Tibial artery (tissue), 4 donors: Measurements from ENCODE around the gene PLD5.

Experiments
- DNase-seq, 2 donors: peaks; one replicate each; pipeline ENCODE4 v3.0.0-alpha.2; 2019
- H3K27ac ChIP-seq, 2 donors: fragments of 200-600 bp; sonication (generic) in 1 of 2; 1 replicate in 1 of 2; 2 replicates in 1 of 2; pipeline ENCODE4 v1.5.1; 2018 to 2019; ENCODE audit warnings: mild to moderate bottlenecking in 1 of 2
- H3K27me3 ChIP-seq, 2 donors: fragments of 200-600 bp; sonication (generic) in 1 of 2; one replicate each; pipeline versions ENCODE4 v1.5.1 to v1.6.0; 2016 to 2019
- H3K36me3 ChIP-seq, 3 donors: fragments of 200-600 bp; sonication (generic) in 2 of 3; one replicate each; pipeline ENCODE4 v1.5.1; 2016 to 2019; ENCODE audit warnings: mild to moderate bottlenecking in 2 of 3
- H3K4me1 ChIP-seq, 4 donors: fragments of 200-600 bp; sonication (generic) in 2 of 4; 1 replicate in 3 of 4; 2 replicates in 1 of 4; pipeline ENCODE4 v1.5.1; 2016 to 2019
- H3K4me3 ChIP-seq, 2 donors: fragments of 200-600 bp; sonication (generic) in 1 of 2; 1 replicate in 1 of 2; 2 replicates in 1 of 2; pipeline ENCODE4 v1.5.1; 2018 to 2019; ENCODE audit warnings: mild to moderate bottlenecking in 2 of 2
- H3K9me3 ChIP-seq, 3 donors: fragments of 200-600 bp; sonication (generic) in 1 of 3; one replicate each; pipeline ENCODE4 v1.5.1; 2016 to 2019
- intact Hi-C: fragments of 100-400 bp; cut with DNase I; formaldehyde crosslinking; loops from one replicate; pipeline ENCODE4 v1.15.0; 2023; ENCODE audit warnings: low total_unique reads
- TF ChIP-seq, protein P1 (sequence below), 2 experiments: fragments of 200-600 bp in 1 of 2; fragments of 450-650 bp in 1 of 2; IDR thresholded peaks; one replicate each; pipeline ENCODE4 v1.5.1; 2017 to 2019; ENCODE audit warnings: antibody characterized with exemption in 2 of 2, mild to moderate bottlenecking in 1 of 2, moderate library complexity in 1 of 2

The PLD5 gene

DNA sequence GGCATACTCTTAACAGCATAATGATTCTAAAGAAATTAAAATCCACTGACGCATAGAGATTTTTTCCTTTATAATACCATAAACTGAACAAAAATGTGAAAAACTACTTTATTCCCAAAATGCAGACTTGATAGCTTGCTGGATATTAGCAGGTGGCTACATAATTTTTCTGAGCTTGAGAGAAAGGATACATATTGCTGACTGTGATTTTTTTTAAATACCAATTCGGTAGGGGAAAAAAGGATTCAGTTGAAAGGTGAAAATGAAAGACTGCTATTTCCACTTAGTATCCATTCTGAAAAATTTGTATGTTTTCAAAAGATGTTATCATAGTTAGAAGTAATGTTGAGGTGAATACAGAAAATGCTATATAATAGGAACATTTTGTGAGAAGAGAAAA is 435.6 kb downstream of the PLD5 start:
- no peak for DNase-seq
- Histone ChIP-seq H3K36me3 (no peaks in the 10 kb centered on the region), H3K27ac (no peak overlapping the region), H3K27me3 (no peaks in the 10 kb centered on the region), H3K4me3 (no peak overlapping the region), H3K9me3 (no peaks in the 10 kb centered on the region), H3K4me1 (no peaks in the 10 kb centered on the region)
- intact Hi-C loops = no loop called here
- TF ChIP-seq, protein P1, sequence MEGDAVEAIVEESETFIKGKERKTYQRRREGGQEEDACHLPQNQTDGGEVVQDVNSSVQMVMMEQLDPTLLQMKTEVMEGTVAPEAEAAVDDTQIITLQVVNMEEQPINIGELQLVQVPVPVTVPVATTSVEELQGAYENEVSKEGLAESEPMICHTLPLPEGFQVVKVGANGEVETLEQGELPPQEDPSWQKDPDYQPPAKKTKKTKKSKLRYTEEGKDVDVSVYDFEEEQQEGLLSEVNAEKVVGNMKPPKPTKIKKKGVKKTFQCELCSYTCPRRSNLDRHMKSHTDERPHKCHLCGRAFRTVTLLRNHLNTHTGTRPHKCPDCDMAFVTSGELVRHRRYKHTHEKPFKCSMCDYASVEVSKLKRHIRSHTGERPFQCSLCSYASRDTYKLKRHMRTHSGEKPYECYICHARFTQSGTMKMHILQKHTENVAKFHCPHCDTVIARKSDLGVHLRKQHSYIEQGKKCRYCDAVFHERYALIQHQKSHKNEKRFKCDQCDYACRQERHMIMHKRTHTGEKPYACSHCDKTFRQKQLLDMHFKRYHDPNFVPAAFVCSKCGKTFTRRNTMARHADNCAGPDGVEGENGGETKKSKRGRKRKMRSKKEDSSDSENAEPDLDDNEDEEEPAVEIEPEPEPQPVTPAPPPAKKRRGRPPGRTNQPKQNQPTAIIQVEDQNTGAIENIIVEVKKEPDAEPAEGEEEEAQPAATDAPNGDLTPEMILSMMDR (IDR thresholded peaks at IDR 0.05) = no peak

DNA sequence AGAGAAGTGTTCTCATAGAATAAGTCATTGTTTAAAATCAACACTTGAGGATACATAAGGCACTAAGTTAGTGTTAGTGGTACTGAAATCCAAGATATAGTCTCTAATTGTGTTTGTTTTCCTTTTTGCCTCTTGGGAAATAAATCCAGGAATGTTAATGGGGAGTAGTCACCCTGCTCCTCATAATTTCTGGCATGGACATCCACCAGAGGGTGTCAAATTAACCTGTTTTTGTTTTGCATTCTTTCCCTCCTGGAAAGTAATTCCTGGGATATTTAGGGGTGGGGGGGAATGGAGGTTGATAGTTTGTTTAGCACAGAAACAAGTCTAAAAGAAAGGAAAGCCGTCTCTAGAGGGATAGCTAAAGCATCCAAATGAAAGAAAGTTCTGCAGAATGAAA is 437.8 kb downstream of the PLD5 start:
- intact Hi-C loops = no loop called here
- no peak for DNase-seq
- no peaks in the 10 kb centered on the region for H3K9me3 ChIP-seq
- no peaks in the 10 kb centered on the region for H3K27me3 ChIP-seq
- H3K4me3 ChIP-seq = no peak overlapping the region
- H3K36me3 ChIP-seq = no peaks in the 10 kb centered on the region
- no peak overlapping the region for H3K27ac ChIP-seq
- no peaks in the 10 kb centered on the region for H3K4me1 ChIP-seq
- TF ChIP-seq, protein P1 (IDR thresholded peaks at IDR 0.05) = no peak

DNA sequence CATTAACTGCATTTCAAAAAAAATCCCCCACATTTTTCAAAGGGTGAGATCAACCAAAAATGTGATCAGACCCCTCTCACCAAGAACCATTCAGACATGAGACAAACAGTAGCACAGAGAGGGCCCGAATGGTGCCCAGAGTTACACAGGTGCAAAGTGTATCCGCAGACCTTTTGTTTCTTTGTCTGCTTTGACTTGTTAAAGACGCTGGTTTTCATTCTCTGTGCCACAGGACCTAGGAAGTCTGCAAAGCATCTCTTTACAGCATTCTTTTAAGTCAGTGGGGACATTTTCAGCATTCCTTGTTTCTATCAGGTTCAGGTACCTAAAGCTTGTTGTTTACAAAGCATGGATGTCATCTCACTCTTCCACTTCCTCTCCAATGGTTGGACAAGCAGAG is 438.4 kb downstream of the PLD5 start:
- no peak overlapping the region for H3K4me3 ChIP-seq
- no peaks in the 10 kb centered on the region for H3K4me1 ChIP-seq
- H3K36me3 ChIP-seq = no peaks in the 10 kb centered on the region
- TF ChIP-seq, protein P1 (IDR thresholded peaks at IDR 0.05) = no peak
- H3K27me3 ChIP-seq = no peaks in the 10 kb centered on the region
- DNase-seq = no peak
- H3K27ac ChIP-seq = no peak overlapping the region
- intact Hi-C loops = no loop called here
- no peaks in the 10 kb centered on the region for H3K9me3 ChIP-seq

DNA sequence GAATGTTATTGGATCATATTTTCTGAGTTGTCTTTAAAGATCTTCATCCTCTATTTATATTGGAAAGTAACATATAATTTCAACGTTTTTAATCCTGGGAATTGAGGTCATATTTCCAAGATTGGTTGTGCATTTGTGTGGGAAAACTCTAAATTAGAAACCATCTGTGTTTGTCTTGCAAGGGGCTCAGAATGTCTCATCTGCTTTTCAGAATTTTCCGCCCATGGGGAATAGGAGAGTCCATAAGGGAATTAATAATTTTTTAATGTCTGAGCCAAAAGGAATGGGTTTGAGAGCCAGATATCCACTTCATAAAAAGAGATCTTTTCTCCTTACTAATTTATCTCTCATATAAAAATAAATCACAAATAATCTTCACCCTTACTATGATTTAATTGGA is 440.8 kb downstream of the PLD5 start:
- no peak overlapping the region for H3K27ac ChIP-seq
- TF ChIP-seq, protein P1 (IDR thresholded peaks at IDR 0.05) = no peak
- no peaks in the 10 kb centered on the region for H3K27me3 ChIP-seq
- H3K4me3 ChIP-seq = no peak overlapping the region
- H3K9me3 ChIP-seq = no peaks in the 10 kb centered on the region
- H3K4me1 ChIP-seq = no peaks in the 10 kb centered on the region
- DNase-seq = no peak
- H3K36me3 ChIP-seq = no peaks in the 10 kb centered on the region
- intact Hi-C loops = no loop called here

DNA sequence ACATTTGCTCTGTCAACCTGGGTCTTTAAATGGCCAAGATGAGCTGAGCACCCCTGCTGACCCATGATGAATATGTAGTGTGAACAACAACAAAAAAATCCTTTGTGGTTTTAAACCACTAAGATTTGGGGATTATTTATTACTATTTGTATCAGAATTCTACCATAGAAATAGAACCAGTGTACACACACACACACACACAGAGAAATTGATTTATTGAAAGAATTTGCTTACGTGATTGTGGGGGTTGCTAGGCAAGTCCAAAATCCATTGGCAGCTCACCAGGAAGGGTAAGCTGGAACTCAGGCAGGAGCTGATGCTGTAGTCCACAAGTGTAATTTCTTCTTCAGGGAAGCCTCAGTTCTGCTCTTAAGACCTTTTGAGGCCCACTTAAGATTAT is 443.1 kb downstream of the PLD5 start:
- DNase-seq = no peak
- Histone ChIP-seq H3K4me1 (no peaks in the 10 kb centered on the region), H3K9me3 (no peaks in the 10 kb centered on the region), H3K36me3 (no peaks in the 10 kb centered on the region), H3K4me3 (no peak overlapping the region), H3K27me3 (no peaks in the 10 kb centered on the region), H3K27ac (no peak overlapping the region)
- TF ChIP-seq, protein P1 (IDR thresholded peaks at IDR 0.05) = no peak
- intact Hi-C loops = no loop called here

DNA sequence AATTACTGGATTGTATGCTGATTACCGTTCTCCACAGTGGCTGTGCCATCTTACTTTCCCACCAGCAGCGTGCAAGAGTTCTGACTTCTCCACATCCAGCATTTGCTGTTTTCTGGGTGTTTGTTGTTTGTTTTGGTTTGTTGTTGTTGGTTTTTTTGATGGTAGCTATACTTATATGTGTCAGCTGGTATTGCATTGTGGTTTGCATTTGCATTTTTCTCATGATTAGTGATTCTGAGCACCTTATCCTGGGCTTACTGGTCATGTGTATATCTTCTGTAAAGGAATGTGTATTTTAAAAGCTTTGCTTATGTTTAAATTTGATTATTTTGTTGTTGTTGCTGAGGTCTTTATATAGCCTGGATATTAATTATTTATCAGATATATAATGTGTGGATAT is 458.7 kb downstream of the PLD5 start:
- Histone ChIP-seq H3K9me3 (no peaks in the 10 kb centered on the region), H3K27ac (no peak overlapping the region), H3K36me3 (no peaks in the 10 kb centered on the region), H3K27me3 (no peaks in the 10 kb centered on the region), H3K4me3 (no peak overlapping the region), H3K4me1 (no peaks in the 10 kb centered on the region)
- no peak for DNase-seq
- TF ChIP-seq, protein P1 (IDR thresholded peaks at IDR 0.05) = no peak
- intact Hi-C loops = no loop called here
